ENCODE measurements around the gene MATK. TPM values are rescaled to one million over a fixed set of nuclear protein-coding genes. Genes with fewer than 3 reads are reported as not detected.

The MATK gene
- total and polyA plus RNA-seq, 7 donors: 1.8 to 7.7 (median 6.6) TPM; not detected in 4

GRCh38 chr19:3832001-3832400 is 45.8 kb upstream of the MATK start:
- no peak for DNase-seq
- Histone ChIP-seq H3K36me3 (no peaks in the 10 kb centered on the region), H3K27me3 (peaks cover 0 to 33% (median 6%) of the 10 kb centered on the region in 3 donors), H3K4me3 (no peak overlapping the region), H3K9me3 (no peaks in the 10 kb centered on the region), H3K27ac (no peak overlapping the region), H3K4me1 (no peaks in the 10 kb centered on the region)
- TF ChIP-seq CTCF (IDR thresholded peaks at IDR 0.05) (no peak), POLR2A (IDR thresholded peaks at IDR 0.05) (no peak), POLR2AphosphoS5 (IDR thresholded peaks at IDR 0.05) (no peak), EP300 (IDR thresholded peaks at IDR 0.05) (no peak)
- intact Hi-C loops (cut with DNase I): no loop called here
- WGBS, 2 donors: 86 to 92% methylated on average over 6 of the region's 6 CpGs

- peaks cover 0 to 33% (median 6%) of the 10 kb centered on the region in 3 donors for H3K27me3 ChIP-seq
- WGBS, 2 donors: 66 to 76% methylated on average over 19 of the region's 19 CpGs
- intact Hi-C loops (cut with DNase I): no loop called here
Observed at GRCh38 chr19:3831601-3832000, 45.4 kb upstream of the MATK start.

DNA sequence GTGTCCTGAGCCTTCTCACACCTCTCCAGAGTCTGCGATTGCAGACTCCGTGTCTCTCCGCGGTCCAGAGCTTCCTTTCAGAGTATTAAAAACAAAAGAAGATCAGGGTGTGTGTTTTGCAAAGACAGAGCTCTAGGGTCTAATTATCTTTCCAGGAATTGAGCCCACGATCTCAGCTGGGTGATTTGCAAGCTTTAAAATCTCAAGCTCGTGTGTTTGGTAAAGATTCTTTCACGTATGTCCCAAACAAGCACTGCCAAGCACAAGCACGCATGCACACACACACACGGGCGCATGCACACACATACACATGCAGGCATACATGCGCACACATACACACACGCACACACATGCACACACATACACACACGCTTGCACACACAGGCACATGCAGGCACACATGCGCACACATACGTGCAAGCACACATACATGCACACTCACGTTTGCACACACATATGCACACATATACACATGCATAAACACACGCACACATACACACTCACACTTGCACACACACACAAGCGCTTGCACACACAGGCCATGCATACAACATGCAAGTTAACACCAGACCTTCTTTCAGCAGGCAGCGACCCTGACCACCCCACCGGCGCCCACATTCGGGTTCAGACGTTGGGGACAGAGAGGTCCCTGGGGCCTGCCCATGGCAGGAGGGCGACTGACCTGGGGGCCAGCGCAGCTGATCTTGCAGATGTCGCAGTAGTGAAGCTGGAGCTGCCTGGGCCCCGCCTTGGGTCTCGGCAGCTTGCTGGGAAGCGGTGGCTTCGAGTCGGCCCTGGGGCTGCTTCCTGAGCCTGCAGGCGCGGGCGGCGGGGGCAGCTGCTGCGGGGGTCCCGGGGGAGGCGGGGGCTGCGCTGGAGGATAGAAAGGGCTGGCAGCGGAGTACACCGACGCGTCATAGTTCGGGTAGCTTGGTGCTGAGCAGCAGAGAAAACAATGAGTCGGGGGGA is 44.7 kb upstream of the MATK start:
- intact Hi-C loops (cut with DNase I): no loop called here

More at GRCh38 chr19:3831601-3832000, 45.4 kb upstream of the MATK start:
- H3K36me3 ChIP-seq: no peaks in the 10 kb centered on the region
- H3K4me3 ChIP-seq: no peak overlapping the region
- DNase-seq: no peak
- no peaks in the 10 kb centered on the region for H3K9me3 ChIP-seq
- no peaks in the 10 kb centered on the region for H3K4me1 ChIP-seq
- H3K27ac ChIP-seq: no peak overlapping the region
- TF ChIP-seq EP300 (IDR thresholded peaks at IDR 0.05): no peak
- no peak for TF ChIP-seq POLR2A (IDR thresholded peaks at IDR 0.05)
- no peak for TF ChIP-seq CTCF (IDR thresholded peaks at IDR 0.05)
- no peak for TF ChIP-seq POLR2AphosphoS5 (IDR thresholded peaks at IDR 0.05)

GRCh38 chr19:3827306-3827705 is 41.1 kb upstream of the MATK start:
- TF ChIP-seq CTCF (IDR thresholded peaks at IDR 0.05): no peak
- TF ChIP-seq EP300 (IDR thresholded peaks at IDR 0.05): no peak
- TF ChIP-seq POLR2AphosphoS5 (IDR thresholded peaks at IDR 0.05): no peak
- TF ChIP-seq POLR2A (IDR thresholded peaks at IDR 0.05): no peak
- Histone ChIP-seq H3K27me3 (peaks cover 2 to 24% (median 6%) of the 10 kb centered on the region in 3 donors), H3K36me3 (no peaks in the 10 kb centered on the region), H3K9me3 (no peaks in the 10 kb centered on the region), H3K27ac (no peak overlapping the region), H3K4me3 (no peak overlapping the region), H3K4me1 (no peaks in the 10 kb centered on the region)
- 91 to 94% methylated on average over 26 of the region's 26 CpGs for WGBS, 2 donors
- intact Hi-C loops (cut with DNase I): no loop called here
- no peak for DNase-seq

More for the DNA sequence above, 44.7 kb upstream of the MATK start:
- Histone ChIP-seq H3K4me1 (no peaks in the 10 kb centered on the region), H3K36me3 (no peaks in the 10 kb centered on the region), H3K9me3 (no peaks in the 10 kb centered on the region), H3K27me3 (peaks cover 0 to 33% (median 6%) of the 10 kb centered on the region in 3 donors), H3K27ac (no peak overlapping the region), H3K4me3 (no peak overlapping the region)
- TF ChIP-seq EP300 (IDR thresholded peaks at IDR 0.05) (no peak), POLR2A (IDR thresholded peaks at IDR 0.05) (no peak), CTCF (IDR thresholded peaks at IDR 0.05) (no peak), POLR2AphosphoS5 (IDR thresholded peaks at IDR 0.05) (no peak)
- no peak for DNase-seq
- 73 to 75% methylated on average over 45 of the region's 45 CpGs for WGBS, 2 donors

Data from sigmoid colon (tissue), 7 donors.